GM21529 (cell line): ENCODE measurements around the gene KCTD17.

Source experiments
- ATAC-seq: cut with Tn5 transposase; IDR thresholded peaks from one replicate; pipeline ENCODE4 v1.9.1; 2021; ENCODE audit not compliant: unreplicated experiment

KCTD17 gene

GRCh38 chr22:37100589-37101127, 49.1 kb downstream of the KCTD17 start:
- no peak for ATAC-seq

- no peak for ATAC-seq
Observed at GRCh38 chr22:37101311-37102066, 49.9 kb downstream of the KCTD17 start.

GRCh38 chr22:37103151-37103550, 51.6 kb downstream of the KCTD17 start:
- ATAC-seq, result no peak

GRCh38 chr22:37103656-37104452, 52.3 kb downstream of the KCTD17 start:
- no peak for ATAC-seq

DNA sequence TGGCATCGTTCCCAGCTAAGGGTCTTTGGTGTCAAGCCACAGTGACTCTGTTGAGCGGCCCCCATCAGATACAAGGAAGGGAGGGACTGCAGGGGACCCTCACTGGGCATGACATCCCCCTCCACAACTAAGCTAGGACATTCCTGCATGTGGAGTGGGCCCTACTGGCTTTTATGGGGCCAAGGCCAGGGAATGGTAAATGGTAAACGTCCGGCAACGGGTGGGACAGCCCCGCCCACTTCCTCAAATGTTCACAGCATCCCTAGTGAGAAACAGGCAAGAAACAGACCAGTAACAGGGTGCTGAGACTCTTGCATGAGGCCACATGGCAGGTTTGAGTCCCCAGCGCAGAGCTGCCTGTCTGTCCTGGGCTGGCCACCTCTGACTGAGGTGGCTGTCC, 53.6 kb downstream of the KCTD17 start:
- ATAC-seq, result no peak

GRCh38 chr22:37105990-37106389, 54.4 kb downstream of the KCTD17 start:
- ATAC-seq, result no peak

- no peak for ATAC-seq
Observed at GRCh38 chr22:37107816-37108621, 56.5 kb downstream of the KCTD17 start.

GRCh38 chr22:37109242-37109917, 57.8 kb downstream of the KCTD17 start, which contains the start of gene TMPRSS6:
Gene TMPRSS6, minus strand, starts transcription at chr22:37109713. Its CDS starts 6,296 bp downstream, at chr22:37103417.
- no peak for ATAC-seq

- ATAC-seq, result no peak
Observed at GRCh38 chr22:37111156-37111717, 59.7 kb downstream of the KCTD17 start.

- ATAC-seq, result no peak
Observed at GRCh38 chr22:37112084-37112728, 60.7 kb downstream of the KCTD17 start.
